OCI-LY3 (cell line): ENCODE data around the gene TNF.
A peak's percentile ranks its signal among the peaks of the same experiment; 100 is the strongest.

Source experiments
- H2AFZ ChIP-seq: fragments of 200-600, 300-600 bp; shearing (Covaris generic); 2 replicates; pipeline ENCODE4 v1.6.0; 2014; ENCODE audit warnings: antibody characterized with exemption, low read depth, low read length
- H3K27ac ChIP-seq: fragments of 200-600, 300-600 bp; sonication (generic); 2 replicates; pipeline ENCODE4 v1.5.1; 2014; ENCODE audit warnings: mild to moderate bottlenecking, low read length, moderate library complexity, mixed read lengths
- H3K27me3 ChIP-seq: fragments of 200-600, 300-600 bp; sonication (generic); 2 replicates; pipeline ENCODE4 v1.6.1; 2014; ENCODE audit warnings: low read depth, low read length, mixed read lengths
- H3K36me3 ChIP-seq: fragments of 200-600, 300-600 bp; sonication (generic); replicated peaks from 2 replicates; pipeline ENCODE3; 2014; ENCODE audit warnings: low read depth, low read length, mixed read lengths
- H3K4me1 ChIP-seq: fragments of 300-600, 200-600 bp; sonication (generic); 2 replicates; pipeline ENCODE4 v1.6.1; 2014; ENCODE audit warnings: low read length, mixed read lengths
- H3K4me2 ChIP-seq: fragments of 200-600, 300-600 bp; sonication (generic); 2 replicates; pipeline ENCODE4 v1.6.1; 2014; ENCODE audit warnings: low read length, mixed read lengths
- H3K4me3 ChIP-seq: fragments of 300-600, 200-600 bp; sonication (generic); 2 replicates; pipeline ENCODE4 v1.5.1; 2014; ENCODE audit warnings: antibody characterized with exemption, mild to moderate bottlenecking, low read length, moderate library complexity
- H3K79me2 ChIP-seq: fragments of 300-600, 200-600 bp; shearing (Covaris generic); 2 replicates; pipeline ENCODE4 v1.6.1; 2014; ENCODE audit warnings: mild to moderate bottlenecking, low read length, mixed read lengths
- H3K9ac ChIP-seq: fragments of 300-600, 200-600 bp; shearing (Covaris generic); 2 replicates; pipeline ENCODE4 v1.6.0; 2014; ENCODE audit warnings: mild to moderate bottlenecking, low read length, moderate library complexity
- H3K9me3 ChIP-seq: fragments of 200-600, 300-600 bp; shearing (Covaris generic); 2 replicates; pipeline ENCODE4 v1.6.1; 2014; ENCODE audit warnings: low read length, mixed read lengths; ENCODE audit not compliant: insufficient read depth
- H4K20me1 ChIP-seq: fragments of 200-600, 300-600 bp; sonication (generic); 2 replicates; pipeline ENCODE4 v1.6.1; 2016; ENCODE audit warnings: low read length, mixed read lengths; ENCODE audit not compliant: insufficient read depth
- EZH2phosphoT487 ChIP-seq: fragments of 200-600 bp; shearing (Covaris generic); IDR thresholded peaks from 2 replicates; pipeline ENCODE4 v1.6.1; 2018; ENCODE audit warnings: antibody characterized with exemption, mixed run types, low read depth
- TF ChIP-seq, protein P1 (sequence below): fragments of 200-600, 300-600 bp; sonication (generic); IDR thresholded peaks from 2 replicates; pipeline ENCODE4 v1.5.1; 2014; ENCODE audit warnings: antibody characterized with exemption, low read length, low read depth

Gene TNF

DNA sequence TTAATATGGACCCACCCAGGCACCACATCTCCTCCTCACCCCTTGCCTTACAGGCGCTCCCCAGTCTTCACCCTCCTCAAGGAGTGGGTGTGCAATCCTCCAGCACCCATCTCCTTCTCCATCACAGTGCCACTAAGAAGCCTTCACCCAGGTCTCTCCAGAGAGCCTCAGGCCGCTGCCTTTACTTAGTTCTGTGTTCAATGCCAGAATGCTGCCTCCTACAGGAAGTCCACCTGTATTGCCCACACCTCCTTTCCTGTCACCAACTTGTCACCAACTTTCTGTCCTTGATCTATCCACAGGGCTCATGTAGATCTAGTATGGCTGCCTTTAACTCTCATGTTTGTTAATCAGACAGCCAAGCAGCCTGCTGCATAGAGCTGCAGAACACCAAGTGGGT is 10.1 kb downstream of the TNF start:
- TF ChIP-seq, protein P1, sequence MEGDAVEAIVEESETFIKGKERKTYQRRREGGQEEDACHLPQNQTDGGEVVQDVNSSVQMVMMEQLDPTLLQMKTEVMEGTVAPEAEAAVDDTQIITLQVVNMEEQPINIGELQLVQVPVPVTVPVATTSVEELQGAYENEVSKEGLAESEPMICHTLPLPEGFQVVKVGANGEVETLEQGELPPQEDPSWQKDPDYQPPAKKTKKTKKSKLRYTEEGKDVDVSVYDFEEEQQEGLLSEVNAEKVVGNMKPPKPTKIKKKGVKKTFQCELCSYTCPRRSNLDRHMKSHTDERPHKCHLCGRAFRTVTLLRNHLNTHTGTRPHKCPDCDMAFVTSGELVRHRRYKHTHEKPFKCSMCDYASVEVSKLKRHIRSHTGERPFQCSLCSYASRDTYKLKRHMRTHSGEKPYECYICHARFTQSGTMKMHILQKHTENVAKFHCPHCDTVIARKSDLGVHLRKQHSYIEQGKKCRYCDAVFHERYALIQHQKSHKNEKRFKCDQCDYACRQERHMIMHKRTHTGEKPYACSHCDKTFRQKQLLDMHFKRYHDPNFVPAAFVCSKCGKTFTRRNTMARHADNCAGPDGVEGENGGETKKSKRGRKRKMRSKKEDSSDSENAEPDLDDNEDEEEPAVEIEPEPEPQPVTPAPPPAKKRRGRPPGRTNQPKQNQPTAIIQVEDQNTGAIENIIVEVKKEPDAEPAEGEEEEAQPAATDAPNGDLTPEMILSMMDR, result peak; percentile 64
- TF ChIP-seq EZH2phosphoT487, result no peak

DNA sequence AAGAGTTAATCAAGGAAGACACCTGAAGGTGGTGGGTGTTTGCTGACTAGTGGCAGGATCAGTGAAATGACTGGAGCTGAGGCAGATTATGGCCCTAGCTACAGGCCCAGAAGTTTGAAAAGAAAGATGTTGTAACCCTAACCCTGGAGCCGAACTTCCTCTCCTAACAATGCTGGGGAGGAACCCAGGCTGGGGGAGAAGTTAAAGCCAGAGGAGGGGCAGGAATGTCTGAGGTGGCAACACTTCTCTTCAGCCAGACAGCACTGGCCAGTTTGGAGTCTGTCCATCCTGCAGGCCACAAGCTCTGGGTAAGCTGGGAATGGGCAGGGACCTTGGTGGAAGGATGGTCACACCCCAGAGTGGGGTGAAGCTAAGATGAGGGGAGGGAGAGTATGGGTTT is 10.6 kb downstream of the TNF start, which contains the start of gene LST1:
Gene LST1 (plus strand): TSS at position 270 of the 400 bp plus-strand sequence. CDS start 1,023 bp downstream, outside the sequence.
- H3K27me3 ChIP-seq, result no peaks in the 10 kb centered on the region
- H2AFZ ChIP-seq, result no peak within 1 kb of the TSS
- H3K27ac ChIP-seq, result peak within 1 kb of the TSS; percentile 82
- H3K36me3 ChIP-seq, result peaks cover 11% of the 10 kb centered on the region
- peak within 1 kb of the TSS; percentile 61 for H3K4me2 ChIP-seq
- peaks cover 27% of the 10 kb centered on the region for H3K79me2 ChIP-seq
- H3K9ac ChIP-seq, result peak within 1 kb of the TSS; percentile 52; the same call in 1 of the 2 replicates
- no peak for TF ChIP-seq EZH2phosphoT487
- TF ChIP-seq, protein P1, result no peak
- H3K9me3 ChIP-seq, result no peaks in the 10 kb centered on the region
- H3K4me1 ChIP-seq, result peaks cover 49% of the 10 kb centered on the region
- no peak within 1 kb of the TSS; the same call in 1 of the 2 replicates for H3K4me3 ChIP-seq
- no peaks in the 10 kb centered on the region for H4K20me1 ChIP-seq

More for the DNA sequence above, 10.1 kb downstream of the TNF start:
- H3K27ac ChIP-seq, result peak overlapping the region; percentile 82
- peaks cover 49% of the 10 kb centered on the region for H3K4me1 ChIP-seq
- peaks cover 32% of the 10 kb centered on the region for H3K79me2 ChIP-seq
- no peak overlapping the region for H2AFZ ChIP-seq
- peaks cover 11% of the 10 kb centered on the region for H3K36me3 ChIP-seq
- no peaks in the 10 kb centered on the region for H4K20me1 ChIP-seq
- no peaks in the 10 kb centered on the region for H3K27me3 ChIP-seq
- no peaks in the 10 kb centered on the region for H3K9me3 ChIP-seq
- H3K9ac ChIP-seq, result peak overlapping the region; percentile 52; the same call in 1 of the 2 replicates
- peak overlapping the region; percentile 61 for H3K4me2 ChIP-seq
- H3K4me3 ChIP-seq, result no peak overlapping the region; the same call in 1 of the 2 replicates

DNA sequence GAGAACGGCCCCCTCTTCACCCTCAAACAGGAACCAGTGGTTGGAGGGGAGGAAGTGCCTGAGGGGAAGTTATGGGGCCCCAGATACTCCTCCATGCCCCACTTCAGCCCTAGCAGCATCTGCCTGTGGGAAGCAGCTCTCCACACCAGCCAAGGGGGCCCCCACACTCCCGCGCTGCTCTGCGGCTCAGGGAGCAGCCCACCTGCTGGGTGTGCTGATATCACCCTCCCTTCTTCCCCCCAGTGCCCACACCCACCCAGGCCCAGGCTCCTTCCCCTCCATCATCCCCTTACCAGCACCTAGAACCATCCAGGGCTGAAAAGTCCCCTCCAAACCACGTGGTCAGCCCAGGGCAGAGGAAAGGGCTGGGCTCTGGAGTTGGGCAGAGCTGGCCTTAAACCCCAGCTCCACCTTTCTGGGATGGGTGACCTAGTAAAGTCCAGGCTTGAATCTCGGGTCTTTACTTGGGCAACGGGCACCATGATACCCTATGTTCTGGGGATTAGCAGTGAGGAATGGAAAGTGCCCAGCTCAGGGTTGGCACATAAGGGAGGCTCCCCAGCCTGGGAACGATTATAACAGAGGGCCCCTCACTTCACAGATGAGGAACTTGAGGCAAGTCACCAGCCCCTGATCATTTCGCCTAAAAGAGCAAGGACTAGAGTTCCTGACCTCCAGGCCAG is 11.4 kb downstream of the TNF start:
- H3K4me2 ChIP-seq, result peak overlapping the region; percentile 61
- peak overlapping the region; percentile 52; the same call in 1 of the 2 replicates for H3K9ac ChIP-seq

More for the DNA sequence above, 11.4 kb downstream of the TNF start:
- H3K9me3 ChIP-seq, result no peaks in the 10 kb centered on the region
- H3K36me3 ChIP-seq, result peaks cover 4% of the 10 kb centered on the region
- TF ChIP-seq, protein P1, result no peak
- no peak for TF ChIP-seq EZH2phosphoT487
- H4K20me1 ChIP-seq, result no peaks in the 10 kb centered on the region
- peak overlapping the region; percentile 82 for H3K27ac ChIP-seq
- peaks cover 49% of the 10 kb centered on the region for H3K4me1 ChIP-seq
- H3K4me3 ChIP-seq, result no peak overlapping the region
- H3K27me3 ChIP-seq, result no peaks in the 10 kb centered on the region
- no peak overlapping the region for H2AFZ ChIP-seq
- H3K79me2 ChIP-seq, result peaks cover 19% of the 10 kb centered on the region
